CD4-positive, alpha-beta memory T cell (primary cell): ENCODE results near the gene TMOD4. TPM values are rescaled to one million over a fixed set of nuclear protein-coding genes. Genes with fewer than 3 reads are reported as not detected.

Experiments
- CTCF ChIA-PET: fragments of 350-600 bp; sonication (Branson Sonifier 250); formaldehyde crosslinking; loops from one replicate; lab custom pipeline; 2021; ENCODE audit warnings: inconsistent platforms; ENCODE audit not compliant: partially characterized antibody; lab: Charles Lee
- POLR2A ChIA-PET: fragments of 350-600 bp; sonication (Branson Sonifier 250); formaldehyde crosslinking; loops from one replicate; lab custom pipeline; 2021; ENCODE audit not compliant: partially characterized antibody; lab: Charles Lee
- DNase-seq, 5 donors: peaks; one replicate each; pipeline versions ENCODE4 v3.0.0 to v3.0.0-alpha.2; 2020 to 2022; ENCODE audit warnings: mixed read lengths in 1 of 5
- H3K27ac ChIP-seq: one replicate; pipeline ENCODE4 v1.7.0; 2013; ENCODE audit warnings: low read depth, low read length
- H3K27me3 ChIP-seq: 2 replicates; pipeline ENCODE4 v1.7.0; 2013; ENCODE audit warnings: mild to moderate bottlenecking, low read length, moderate library complexity; ENCODE audit not compliant: insufficient read depth
- H3K36me3 ChIP-seq: 2 replicates; pipeline ENCODE4 v1.7.0; 2013; ENCODE audit warnings: mild to moderate bottlenecking, low read length, moderate library complexity; ENCODE audit not compliant: insufficient read depth
- H3K4me1 ChIP-seq: 2 replicates; pipeline ENCODE4 v1.7.0; 2013; ENCODE audit warnings: mild to moderate bottlenecking, low read length, moderate library complexity; ENCODE audit not compliant: insufficient read depth
- H3K4me3 ChIP-seq, 2 donors: one replicate each; pipeline ENCODE4 v1.7.0; 2013; ENCODE audit warnings: low read length in 2 of 2, mild to moderate bottlenecking in 1 of 2
- H3K9me3 ChIP-seq, 2 donors: one replicate each; pipeline ENCODE4 v1.7.0; 2013; ENCODE audit warnings: low read length in 2 of 2, control low read depth in 1 of 2; ENCODE audit not compliant: control insufficient read depth in 1 of 2
- H3K27ac Mint-ChIP-seq, 7 donors: one replicate each; pipeline ENCODE4 v1.8.0; 2020 to 2021; ENCODE audit warnings: mixed read lengths in 7 of 7, mild to moderate bottlenecking in 6 of 7, inconsistent platforms in 3 of 7, moderate library complexity in 3 of 7
- H3K27me3 Mint-ChIP-seq, 2 donors: one replicate each; pipeline ENCODE4 v1.8.0; 2020 to 2021; ENCODE audit warnings: mixed read lengths in 2 of 2
- H3K36me3 Mint-ChIP-seq, 2 donors: one replicate each; pipeline ENCODE4 v1.8.0; 2020 to 2021; ENCODE audit warnings: mixed read lengths in 2 of 2, inconsistent platforms in 1 of 2, mild to moderate bottlenecking in 1 of 2
- H3K4me1 Mint-ChIP-seq, 4 donors: one replicate each; pipeline ENCODE4 v1.8.0; 2020 to 2021; ENCODE audit warnings: mixed read lengths in 4 of 4, mild to moderate bottlenecking in 1 of 4
- H3K4me3 Mint-ChIP-seq, 8 donors: one replicate each; pipeline ENCODE4 v1.8.0; 2020 to 2021; ENCODE audit warnings: mixed read lengths in 8 of 8, mild to moderate bottlenecking in 7 of 8, moderate library complexity in 6 of 8, inconsistent platforms in 3 of 8
- H3K9me3 Mint-ChIP-seq, 8 donors: one replicate each; pipeline ENCODE4 v1.8.0; 2020 to 2021; ENCODE audit warnings: mixed read lengths in 8 of 8, mild to moderate bottlenecking in 5 of 8, inconsistent platforms in 3 of 8, moderate library complexity in 1 of 8
- intact Hi-C: fragments of 100-400 bp; cut with micrococcal nuclease; formaldehyde crosslinking; loops from one replicate; pipeline ENCODE4 v1.15.1; 2023
- polyA plus RNA-seq, 2 donors: library from polyadenylated mRNA; unstranded; fragments of 300-500 nt; fragmentation: Illumina TruSeq; gene quantifications; one replicate each; pipeline ENCODE4 v1.2.3, GENCODE V29; 2021
- total RNA-seq, 2 experiments: library from RNA; stranded (reverse); gene quantifications; one replicate each; pipeline ENCODE4 v1.2.3, GENCODE V29; 2021

TMOD4 gene
- total and polyA plus RNA-seq, 4 experiments from 2014 or later: 6.4 TPM; not detected in 2

- POLR2A ChIA-PET: interaction anchor here (0.6 to 2.7 kb wide), 7 partner anchors 11 to 135 kb away, joined by 3 to 20 read pairs (median 3); partner anchors contain the start of genes LYSMD1, SCNM1 and TNFAIP8L2
- no peaks in the 10 kb centered on the region for H3K27me3 ChIP-seq
- Mint-ChIP-seq H3K36me3 (peaks cover 0 to 2% of the 10 kb centered on the region in 2 donors), H3K4me3 (peak within 1 kb of the TSS; percentile 92 to 98 (median 97)), H3K27ac (peak within 1 kb of the TSS; percentile 37 to 96 (median 94)), H3K4me1 (peaks cover 9 to 33% (median 17%) of the 10 kb centered on the region in 4 donors), H3K27me3 (peaks cover 0 to 2% of the 10 kb centered on the region in 2 donors), H3K9me3 (no peaks in the 10 kb centered on the region)
- intact Hi-C loops: loop anchor here (1.0 to 2.0 kb wide), 2 partner anchors 11 to 16 kb away; no protein-coding TSS in a partner anchor
- H3K4me1 ChIP-seq: peaks cover 24% of the 10 kb centered on the region
- CTCF ChIA-PET: interaction anchor here (0.8 to 1.2 kb wide), 3 partner anchors 9 to 47 kb away, joined by 3 to 5 read pairs (median 4); partner anchors contain the start of gene TNFAIP8L2
- DNase-seq: peak; percentile 80 to 88 (median 81)
- no peaks in the 10 kb centered on the region for H3K36me3 ChIP-seq
- H3K4me3 ChIP-seq: peak within 1 kb of the TSS; percentile 83
- peak within 1 kb of the TSS; percentile 56 for H3K27ac ChIP-seq
- no peaks in the 10 kb centered on the region for H3K9me3 ChIP-seq
These were observed 29.2 kb downstream of the TMOD4 start, which contains the start of gene SEMA6C for GRCh38 chr1:151146412-151147131. Gene SEMA6C (minus strand): TSS chr1:151146631. CDS start chr1:151142621, 4,010 bp downstream.

GRCh38 chr1:151146072-151146411 is 29.7 kb downstream of the TMOD4 start:
- peaks cover 9 to 33% (median 17%) of the 10 kb centered on the region in 4 donors for H3K4me1 Mint-ChIP-seq
- DNase-seq: no peak
- ChIA-PET POLR2A (interaction anchor here (1.5 to 2.7 kb wide), 4 partner anchors 11 to 78 kb away, joined by 3 to 20 read pairs (median 6); partner anchors contain the start of gene TNFAIP8L2), CTCF (interaction anchor here (1.6 kb wide), 1 partner anchor 46 kb away, joined by 9 read pairs; no protein-coding TSS in a partner anchor)
- H3K27me3 Mint-ChIP-seq: peaks cover 0 to 2% of the 10 kb centered on the region in 2 donors
- peak overlapping the region; percentile 56 for H3K27ac ChIP-seq
- intact Hi-C loops: loop anchor here (1.0 to 2.0 kb wide), 2 partner anchors 11 to 15 kb away; no protein-coding TSS in a partner anchor
- peak overlapping the region; percentile 92 to 98 (median 97) for H3K4me3 Mint-ChIP-seq
- no peaks in the 10 kb centered on the region for H3K36me3 ChIP-seq
- H3K9me3 ChIP-seq: no peaks in the 10 kb centered on the region
- peaks cover 24% of the 10 kb centered on the region for H3K4me1 ChIP-seq
- H3K4me3 ChIP-seq: peak overlapping the region; percentile 83
- no peaks in the 10 kb centered on the region for H3K27me3 ChIP-seq
- H3K36me3 Mint-ChIP-seq: peaks cover 0 to 2% of the 10 kb centered on the region in 2 donors
- peak overlapping the region in 5 of 7 donors; percentile 54 to 95 (median 78) for H3K27ac Mint-ChIP-seq
- H3K9me3 Mint-ChIP-seq: no peaks in the 10 kb centered on the region

- Mint-ChIP-seq H3K4me1 (peaks cover 9 to 33% (median 17%) of the 10 kb centered on the region in 4 donors), H3K4me3 (peak overlapping the region; percentile 92 to 98 (median 97)), H3K36me3 (peaks cover 0 to 2% of the 10 kb centered on the region in 2 donors), H3K27me3 (peaks cover 0 to 2% of the 10 kb centered on the region in 2 donors), H3K27ac (peak overlapping the region in 3 of 7 donors; percentile 57 to 88 (median 78)), H3K9me3 (no peaks in the 10 kb centered on the region)
- DNase-seq: peak in 2 of 5 donors; percentile 24 to 30
- CTCF ChIA-PET: interaction anchor here (0.7 to 1.7 kb wide), 4 partner anchors 10 to 46 kb away, joined by 3 to 9 read pairs (median 6); partner anchors contain the start of gene TNFAIP8L2
- Histone ChIP-seq H3K9me3 (no peaks in the 10 kb centered on the region), H3K4me1 (peaks cover 24% of the 10 kb centered on the region), H3K27me3 (no peaks in the 10 kb centered on the region), H3K4me3 (peak overlapping the region; percentile 83), H3K36me3 (no peaks in the 10 kb centered on the region), H3K27ac (peak overlapping the region; percentile 56)
- POLR2A ChIA-PET: interaction anchor here (1.0 to 1.6 kb wide), 4 partner anchors 11 to 167 kb away, joined by 3 to 5 read pairs (median 4); partner anchors contain the start of gene TNFAIP8L2
- intact Hi-C loops: loop anchor here (1.0 to 2.0 kb wide), 2 partner anchors 12 to 15 kb away; no protein-coding TSS in a partner anchor
These were observed 30.3 kb downstream of the TMOD4 start for GRCh38 chr1:151145304-151146071.

GRCh38 chr1:151144474-151145303 is 31.1 kb downstream of the TMOD4 start:
- POLR2A ChIA-PET: interaction anchor here (0.6 to 1.2 kb wide), 5 partner anchors 11 to 167 kb away, joined by 3 to 5 read pairs (median 4); partner anchors contain the start of gene TNFAIP8L2
- H3K9me3 Mint-ChIP-seq: no peaks in the 10 kb centered on the region
- CTCF ChIA-PET: interaction anchor here (0.7 to 1.7 kb wide), 4 partner anchors 11 to 45 kb away, joined by 3 to 9 read pairs (median 6); partner anchors contain the start of gene TNFAIP8L2
- peaks cover 0 to 2% of the 10 kb centered on the region in 2 donors for H3K36me3 Mint-ChIP-seq
- peak overlapping the region; percentile 2 to 98 (median 49) for H3K4me3 Mint-ChIP-seq
- H3K4me1 Mint-ChIP-seq: peaks cover 9 to 33% (median 17%) of the 10 kb centered on the region in 4 donors
- no peak for DNase-seq
- Histone ChIP-seq H3K27me3 (no peaks in the 10 kb centered on the region), H3K27ac (no peak overlapping the region), H3K4me3 (no peak overlapping the region), H3K36me3 (no peaks in the 10 kb centered on the region), H3K9me3 (no peaks in the 10 kb centered on the region), H3K4me1 (peaks cover 24% of the 10 kb centered on the region)
- H3K27me3 Mint-ChIP-seq: peaks cover 0 to 2% of the 10 kb centered on the region in 2 donors
- peak overlapping the region in 5 of 7 donors; percentile 13 to 80 (median 24) for H3K27ac Mint-ChIP-seq
- intact Hi-C loops: no loop called here

GRCh38 chr1:151143986-151144385 is 31.8 kb downstream of the TMOD4 start:
- no peaks in the 10 kb centered on the region for H3K9me3 Mint-ChIP-seq

GRCh38 chr1:151143057-151143435 is 32.7 kb downstream of the TMOD4 start:
- H3K27ac Mint-ChIP-seq: no peak overlapping the region
- ChIA-PET CTCF (interaction anchor here (1.1 to 1.9 kb wide), 2 partner anchors 14 to 43 kb away, joined by 4 to 6 read pairs; partner anchors contain the start of gene TNFAIP8L2), POLR2A (interaction anchor here (1.1 to 1.2 kb wide), 2 partner anchors 13 to 85 kb away, joined by 4 read pairs; no protein-coding TSS in a partner anchor)
- H3K36me3 Mint-ChIP-seq: peaks cover 0 to 2% of the 10 kb centered on the region in 2 donors
- no peak for DNase-seq
- H3K4me1 Mint-ChIP-seq: peaks cover 9 to 33% (median 17%) of the 10 kb centered on the region in 4 donors
- no peaks in the 10 kb centered on the region for H3K9me3 Mint-ChIP-seq
- Histone ChIP-seq H3K36me3 (no peaks in the 10 kb centered on the region), H3K4me3 (no peak overlapping the region), H3K27me3 (no peaks in the 10 kb centered on the region), H3K27ac (no peak overlapping the region), H3K4me1 (peaks cover 24% of the 10 kb centered on the region), H3K9me3 (no peaks in the 10 kb centered on the region)
- H3K4me3 Mint-ChIP-seq: no peak overlapping the region
- intact Hi-C loops: no loop called here
- peaks cover 0 to 2% of the 10 kb centered on the region in 2 donors for H3K27me3 Mint-ChIP-seq

More at GRCh38 chr1:151143986-151144385, 31.8 kb downstream of the TMOD4 start:
- ChIA-PET POLR2A (interaction anchor here (0.6 to 1.1 kb wide), 2 partner anchors 12 to 62 kb away, joined by 3 to 4 read pairs; no protein-coding TSS in a partner anchor), CTCF (interaction anchor here (1.1 to 1.7 kb wide), 3 partner anchors 11 to 44 kb away, joined by 4 to 6 read pairs (median 6); partner anchors contain the start of gene TNFAIP8L2)
- Histone ChIP-seq H3K36me3 (no peaks in the 10 kb centered on the region), H3K27ac (no peak overlapping the region), H3K4me3 (no peak overlapping the region), H3K4me1 (peaks cover 24% of the 10 kb centered on the region), H3K27me3 (no peaks in the 10 kb centered on the region), H3K9me3 (no peaks in the 10 kb centered on the region)
- H3K27me3 Mint-ChIP-seq: peaks cover 0 to 2% of the 10 kb centered on the region in 2 donors
- no peak for DNase-seq
- intact Hi-C loops: no loop called here
- no peak overlapping the region for H3K4me3 Mint-ChIP-seq
- H3K27ac Mint-ChIP-seq: no peak overlapping the region
- peaks cover 0 to 2% of the 10 kb centered on the region in 2 donors for H3K36me3 Mint-ChIP-seq
- peaks cover 9 to 33% (median 17%) of the 10 kb centered on the region in 4 donors for H3K4me1 Mint-ChIP-seq
